Suprapubic skin (tissue), 4 donors: ENCODE data around the gene LCP1. TPM values are rescaled to one million over a fixed set of nuclear protein-coding genes. Genes with fewer than 3 reads are reported as not detected.

ENCODE experiments used
- DNase-seq, 2 donors: peaks; one replicate each; pipeline ENCODE4 v3.0.0-alpha.2; 2019; ENCODE audit warnings: low spot score in 2 of 2
- H3K27ac ChIP-seq: fragments of 200-600 bp; sonication (generic); one replicate; pipeline ENCODE4 v1.5.1; 2019
- H3K27me3 ChIP-seq: fragments of 200-600 bp; sonication (generic); one replicate; pipeline ENCODE4 v1.5.1; 2019
- H3K36me3 ChIP-seq: fragments of 200-600 bp; sonication (generic); one replicate; pipeline ENCODE4 v1.5.1; 2019
- H3K4me1 ChIP-seq: fragments of 200-600 bp; sonication (generic); one replicate; pipeline ENCODE4 v1.5.1; 2019
- H3K4me3 ChIP-seq: fragments of 200-600 bp; sonication (generic); one replicate; pipeline ENCODE4 v1.5.1; 2019; ENCODE audit warnings: mild to moderate bottlenecking
- H3K9me3 ChIP-seq: fragments of 200-600 bp; sonication (generic); one replicate; pipeline ENCODE4 v1.5.1; 2019
- CTCF ChIP-seq, 2 donors: fragments of 200-600 bp in 1 of 2; fragments of 450-650 bp in 1 of 2; sonication (generic) in 1 of 2; IDR thresholded peaks; one replicate each; pipeline ENCODE4 v1.5.1; 2016 to 2019; ENCODE audit warnings: antibody characterized with exemption in 2 of 2, mild to moderate bottlenecking in 1 of 2, moderate library complexity in 1 of 2
- EP300 ChIP-seq: sonication (generic); formaldehyde crosslinking; IDR thresholded peaks from one replicate; pipeline ENCODE4 v1.6.1; 2017; ENCODE audit warnings: antibody characterized with exemption
- POLR2A ChIP-seq, 2 donors: fragments of 450-650 bp; IDR thresholded peaks; one replicate each; pipeline ENCODE4 v1.6.1; 2017; ENCODE audit warnings: antibody characterized with exemption in 2 of 2, mild to moderate bottlenecking in 2 of 2, moderate library complexity in 2 of 2
- POLR2AphosphoS5 ChIP-seq, 3 donors: sonication (generic); formaldehyde crosslinking; IDR thresholded peaks; one replicate each; pipeline ENCODE4 v1.6.1; 2017; ENCODE audit warnings: antibody characterized with exemption in 3 of 3
- WGBS: methylation state at CpG from one replicate; pipeline ENCODE4 v1.1.5; 2018; 5-methylcytosine and 5-hydroxymethylcytosine counted together
- total RNA-seq, 4 donors: library from RNA; depleted of rRNA; stranded (reverse); fragments of >200 nt; gene quantifications; one replicate each; pipeline ENCODE4 v1.1.0, GENCODE V29; 2016

LCP1 gene
- total RNA-seq, 4 donors from 2014 or later: 16.1 to 50.2 (median 27.4) TPM

GRCh38 chr13:46181377-46181839 is 569 bp downstream of the LCP1 start:
- no peak for TF ChIP-seq POLR2A (IDR thresholded peaks at IDR 0.05)
- TF ChIP-seq POLR2AphosphoS5 (IDR thresholded peaks at IDR 0.05): no peak
- TF ChIP-seq CTCF (IDR thresholded peaks at IDR 0.05): no peak
- Histone ChIP-seq H3K4me3 (peak overlapping the region; percentile 36), H3K36me3 (no peaks in the 10 kb centered on the region), H3K4me1 (no peaks in the 10 kb centered on the region), H3K27ac (peak overlapping the region; percentile 4), H3K9me3 (no peaks in the 10 kb centered on the region), H3K27me3 (no peaks in the 10 kb centered on the region)
- no peak for DNase-seq
- 82% methylated on average over 5 of the region's 5 CpGs for WGBS

- Histone ChIP-seq H3K36me3 (no peaks in the 10 kb centered on the region), H3K4me3 (peak overlapping the region; percentile 36), H3K4me1 (no peaks in the 10 kb centered on the region), H3K9me3 (no peaks in the 10 kb centered on the region), H3K27ac (peak overlapping the region; percentile 3), H3K27me3 (no peaks in the 10 kb centered on the region)
- no peak for TF ChIP-seq POLR2AphosphoS5 (IDR thresholded peaks at IDR 0.05)
- TF ChIP-seq POLR2A (IDR thresholded peaks at IDR 0.05): no peak
- TF ChIP-seq CTCF (IDR thresholded peaks at IDR 0.05): no peak
- no peak for TF ChIP-seq EP300
- no peak for DNase-seq
- WGBS: 62% methylated on average over 5 of the region's 5 CpGs
Measured at GRCh38 chr13:46179969-46180763, 1.8 kb downstream of the LCP1 start.

GRCh38 chr13:46179491-46179908 is 2.5 kb downstream of the LCP1 start:
- H3K27ac ChIP-seq: peak overlapping the region; percentile 3
- H3K27me3 ChIP-seq: no peaks in the 10 kb centered on the region
- WGBS: 60% methylated on average over 3 of the region's 3 CpGs
- peak in 1 of 2 donors; percentile 66 for DNase-seq
- H3K4me3 ChIP-seq: peak overlapping the region; percentile 36
- TF ChIP-seq POLR2AphosphoS5 (IDR thresholded peaks at IDR 0.05) (no peak), CTCF (IDR thresholded peaks at IDR 0.05) (no peak), EP300 (no peak), POLR2A (IDR thresholded peaks at IDR 0.05) (no peak)
- H3K36me3 ChIP-seq: no peaks in the 10 kb centered on the region
- no peaks in the 10 kb centered on the region for H3K9me3 ChIP-seq
- H3K4me1 ChIP-seq: no peaks in the 10 kb centered on the region

DNA sequence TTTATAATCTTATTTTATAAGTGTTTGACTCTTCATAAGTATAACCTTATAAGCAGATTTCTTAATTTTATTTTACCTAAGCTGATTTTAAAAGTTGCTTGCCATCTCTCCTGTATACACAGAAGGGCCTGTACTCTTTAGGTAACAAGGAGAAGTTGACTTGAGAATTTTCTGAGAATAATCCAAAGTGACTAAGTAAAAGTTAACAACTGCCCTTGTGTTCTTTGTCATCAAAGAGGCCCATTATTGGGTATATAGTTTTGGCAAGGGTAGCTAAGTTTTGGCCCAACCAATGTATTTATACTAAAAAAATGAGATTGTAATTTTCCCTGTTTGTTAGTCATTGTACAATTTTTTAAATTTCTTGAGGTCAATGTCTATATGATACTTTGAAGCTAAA is 3.2 kb downstream of the LCP1 start:
- Histone ChIP-seq H3K4me1 (no peaks in the 10 kb centered on the region), H3K27me3 (no peaks in the 10 kb centered on the region), H3K4me3 (peak overlapping the region; percentile 36), H3K27ac (no peak overlapping the region), H3K9me3 (no peaks in the 10 kb centered on the region), H3K36me3 (no peaks in the 10 kb centered on the region)
- TF ChIP-seq POLR2A (IDR thresholded peaks at IDR 0.05) (no peak), EP300 (no peak), POLR2AphosphoS5 (IDR thresholded peaks at IDR 0.05) (no peak), CTCF (IDR thresholded peaks at IDR 0.05) (no peak)
- no peak for DNase-seq

DNA sequence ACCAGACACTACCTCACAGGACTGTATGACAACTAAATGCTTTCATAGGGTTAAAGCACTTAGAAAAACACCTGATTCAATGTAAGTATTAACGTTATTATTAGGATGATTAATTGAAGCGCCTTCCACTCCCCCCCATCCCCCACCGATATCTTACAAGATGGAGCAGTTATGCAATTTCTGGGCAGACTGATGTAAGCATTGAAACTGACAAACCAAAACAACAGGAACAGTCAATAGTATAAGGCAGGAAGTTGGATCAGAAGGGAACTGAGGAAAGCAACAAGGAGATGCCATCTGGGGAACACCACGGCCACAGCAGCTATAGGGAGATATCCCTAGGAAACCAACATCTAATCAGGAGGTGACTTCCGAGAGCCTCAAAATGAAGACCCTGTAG is 3.8 kb downstream of the LCP1 start:
- Histone ChIP-seq H3K4me3 (no peak overlapping the region), H3K27me3 (no peaks in the 10 kb centered on the region), H3K27ac (no peak overlapping the region), H3K9me3 (no peaks in the 10 kb centered on the region), H3K36me3 (no peaks in the 10 kb centered on the region), H3K4me1 (no peaks in the 10 kb centered on the region)
- 78% methylated on average over 5 of the region's 5 CpGs for WGBS
- no peak for DNase-seq
- TF ChIP-seq POLR2AphosphoS5 (IDR thresholded peaks at IDR 0.05) (no peak), POLR2A (IDR thresholded peaks at IDR 0.05) (no peak), EP300 (no peak), CTCF (IDR thresholded peaks at IDR 0.05) (no peak)
